Measurements from ENCODE around the gene MAVS.
"Not testable (repeated sequence)": the region's sequence is repeated elsewhere in the genome, so short reads cannot be mapped to it uniquely, and the experiment has no call there.

Gene MAVS

GRCh38 chr20:3866464-3866863 lies 19.8 kb downstream of the MAVS start:
- no peak for DNase-seq
- H3K27me3 Mint-ChIP-seq: no peaks in the 10 kb centered on the region
- no peak overlapping the region for H3K4me3 Mint-ChIP-seq
- H3K36me3 Mint-ChIP-seq (ENCODE audit: insufficient read depth): peaks cover 22% of the 10 kb centered on the region
- H3K27ac Mint-ChIP-seq: no peak overlapping the region
- no peak for ATAC-seq (replicated peaks)
- H3K9me3 Mint-ChIP-seq: no peaks in the 10 kb centered on the region
- peaks cover 0 to under 1% of the 10 kb centered on the region in 2 donors for H3K4me1 Mint-ChIP-seq (ENCODE audit: low read depth in 2 of 2)

GRCh38 chr20:3867802-3868201 lies 21.2 kb downstream of the MAVS start:
- peaks cover under 1 to 7% of the 10 kb centered on the region in 2 donors for H3K4me1 Mint-ChIP-seq (ENCODE audit: low read depth in 2 of 2)
- H3K9me3 Mint-ChIP-seq: no peaks in the 10 kb centered on the region
- H3K36me3 Mint-ChIP-seq (ENCODE audit: insufficient read depth): peaks cover 10% of the 10 kb centered on the region
- H3K27ac Mint-ChIP-seq: peak overlapping the region in 1 of 2 donors; percentile 53
- H3K4me3 Mint-ChIP-seq: no peak overlapping the region
- ATAC-seq (replicated peaks): no peak
- DNase-seq: no peak
- no peaks in the 10 kb centered on the region for H3K27me3 Mint-ChIP-seq

DNA sequence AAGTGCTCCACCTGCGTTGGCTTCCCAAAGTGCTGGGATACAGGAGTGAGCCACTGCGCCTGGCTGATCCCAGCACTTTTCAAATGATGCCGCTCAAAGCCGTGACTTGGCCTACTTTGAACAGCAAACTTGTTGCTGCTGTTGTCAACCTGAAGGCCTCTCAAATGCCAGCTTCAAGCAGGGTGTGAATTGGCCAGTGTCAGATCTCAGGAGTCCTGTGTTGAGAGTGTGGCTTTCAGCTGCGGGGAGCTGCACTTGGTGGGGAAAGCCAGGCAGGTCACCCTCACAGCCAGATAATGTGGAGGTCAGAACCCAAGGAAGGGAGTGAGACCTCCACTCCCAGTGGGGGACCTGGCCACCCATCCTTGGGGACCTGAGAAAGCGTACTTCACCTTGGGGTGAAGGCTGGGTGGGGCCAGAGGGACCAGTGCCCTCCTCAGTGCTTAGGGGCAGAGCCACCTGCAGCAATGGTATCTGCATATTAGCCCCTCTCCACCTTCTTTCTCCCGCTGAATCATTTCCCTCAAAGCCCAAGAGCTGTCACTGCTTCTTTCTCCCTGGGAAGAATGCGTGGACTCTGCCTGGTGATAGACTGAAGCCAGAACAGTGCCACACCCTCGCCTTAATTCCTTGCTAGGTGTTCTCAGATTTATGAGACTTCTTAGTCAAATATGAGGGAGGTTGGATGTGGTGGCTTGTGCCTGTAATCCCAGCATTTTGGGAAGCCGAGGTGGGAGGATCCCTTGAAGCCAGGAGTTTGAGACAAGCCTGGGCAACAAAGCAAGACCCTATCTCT lies 23.4 kb downstream of the MAVS start:
- peaks cover 4 to 14% of the 10 kb centered on the region in 2 donors for H3K4me1 Mint-ChIP-seq (ENCODE audit: low read depth in 2 of 2)
- no peak for ATAC-seq (replicated peaks)
- no peak overlapping the region for H3K27ac Mint-ChIP-seq
- H3K4me3 Mint-ChIP-seq: no peak overlapping the region
- no peaks in the 10 kb centered on the region for H3K27me3 Mint-ChIP-seq
- no peak for DNase-seq
- H3K9me3 Mint-ChIP-seq: no peaks in the 10 kb centered on the region
- H3K36me3 Mint-ChIP-seq (ENCODE audit: insufficient read depth): peaks cover 7% of the 10 kb centered on the region

- Mint-ChIP-seq H3K27ac (peak overlapping the region; percentile 41 to 71), H3K4me3 (no peak overlapping the region), H3K9me3 (no peaks in the 10 kb centered on the region), H3K27me3 (no peaks in the 10 kb centered on the region), H3K4me1 (ENCODE audit: low read depth in 2 of 2) (peaks cover 6 to 20% of the 10 kb centered on the region in 2 donors), H3K36me3 (ENCODE audit: insufficient read depth) (peaks cover 10% of the 10 kb centered on the region)
- DNase-seq (no peak), ATAC-seq (replicated peaks) (no peak)
Observed at GRCh38 chr20:3871550-3872265, 25.1 kb downstream of the MAVS start.

- no peak overlapping the region for H3K4me3 Mint-ChIP-seq
Observed at GRCh38 chr20:3873507-3873906, 26.9 kb downstream of the MAVS start.

GRCh38 chr20:3874194-3874844 lies 27.7 kb downstream of the MAVS start:
- Mint-ChIP-seq H3K9me3 (no peaks in the 10 kb centered on the region), H3K36me3 (ENCODE audit: insufficient read depth) (peaks cover 23% of the 10 kb centered on the region), H3K4me1 (ENCODE audit: low read depth in 2 of 2) (peaks cover 6 to 24% of the 10 kb centered on the region in 2 donors), H3K27me3 (no peaks in the 10 kb centered on the region), H3K27ac (peak overlapping the region in 1 of 2 donors; percentile 25), H3K4me3 (no peak overlapping the region)
- no peak for DNase-seq
- no peak for ATAC-seq (replicated peaks)

More at GRCh38 chr20:3873507-3873906, 26.9 kb downstream of the MAVS start:
- no peaks in the 10 kb centered on the region for H3K9me3 Mint-ChIP-seq
- ATAC-seq (replicated peaks) (no peak), DNase-seq (no peak)
- H3K36me3 Mint-ChIP-seq (ENCODE audit: insufficient read depth): peaks cover 19% of the 10 kb centered on the region
- peaks cover 6 to 24% of the 10 kb centered on the region in 2 donors for H3K4me1 Mint-ChIP-seq (ENCODE audit: low read depth in 2 of 2)
- H3K27ac Mint-ChIP-seq: peak overlapping the region in 1 of 2 donors; percentile 57
- H3K27me3 Mint-ChIP-seq: no peaks in the 10 kb centered on the region

GRCh38 chr20:3875378-3875974 lies 28.8 kb downstream of the MAVS start:
- H3K4me3 Mint-ChIP-seq: no peak overlapping the region
- ATAC-seq (replicated peaks): no peak
- H3K9me3 Mint-ChIP-seq: no peaks in the 10 kb centered on the region
- H3K36me3 Mint-ChIP-seq (ENCODE audit: insufficient read depth): peaks cover 24% of the 10 kb centered on the region
- DNase-seq: no peak
- H3K27ac Mint-ChIP-seq: peak overlapping the region in 1 of 2 donors; percentile 25
- H3K4me1 Mint-ChIP-seq (ENCODE audit: low read depth in 2 of 2): peaks cover 6 to 24% of the 10 kb centered on the region in 2 donors
- no peaks in the 10 kb centered on the region for H3K27me3 Mint-ChIP-seq

GRCh38 chr20:3876000-3876399 lies 29.4 kb downstream of the MAVS start:
- Mint-ChIP-seq H3K27me3 (no peaks in the 10 kb centered on the region), H3K4me1 (ENCODE audit: low read depth in 2 of 2) (peaks cover 6 to 24% of the 10 kb centered on the region in 2 donors), H3K27ac (peak overlapping the region in 1 of 2 donors; percentile 25), H3K9me3 (no peaks in the 10 kb centered on the region), H3K36me3 (ENCODE audit: insufficient read depth) (peaks cover 25% of the 10 kb centered on the region), H3K4me3 (no peak overlapping the region)
- ATAC-seq (replicated peaks): no peak
- DNase-seq: no peak

DNA sequence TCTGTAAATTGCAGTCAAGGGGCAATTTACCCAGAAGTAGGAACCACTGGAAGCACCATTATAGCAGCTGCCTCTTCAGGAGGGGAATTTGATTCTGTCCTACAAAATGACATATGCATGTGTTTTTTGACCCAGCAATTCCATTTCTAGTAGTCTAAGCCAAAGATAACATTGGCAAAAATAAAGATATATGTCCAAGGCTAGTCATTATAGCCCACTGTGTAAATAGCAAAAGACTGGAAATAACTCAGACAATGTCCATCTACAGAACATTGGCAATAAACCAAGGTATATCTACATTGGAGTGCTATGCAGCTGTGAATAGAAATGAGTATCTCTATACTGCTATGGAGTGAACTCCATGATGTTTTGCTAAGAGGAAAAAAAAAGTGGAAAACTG lies 30.0 kb downstream of the MAVS start:
- no peak overlapping the region for H3K27ac Mint-ChIP-seq
- H3K36me3 Mint-ChIP-seq (ENCODE audit: insufficient read depth): peaks cover 25% of the 10 kb centered on the region
- ATAC-seq (replicated peaks) (no peak), DNase-seq (no peak)
- peaks cover 6 to 24% of the 10 kb centered on the region in 2 donors for H3K4me1 Mint-ChIP-seq (ENCODE audit: low read depth in 2 of 2)
- no peak overlapping the region for H3K4me3 Mint-ChIP-seq
- no peaks in the 10 kb centered on the region for H3K27me3 Mint-ChIP-seq
- H3K9me3 Mint-ChIP-seq: no peaks in the 10 kb centered on the region

- ATAC-seq (replicated peaks); H3K4me3 Mint-ChIP-seq: not testable (repeated sequence)
- peak overlapping the region in 1 of 2 donors; percentile 84 for H3K27ac Mint-ChIP-seq
Observed at GRCh38 chr20:3878921-3879274, 32.3 kb downstream of the MAVS start.

GRCh38 chr20:3885715-3886114 lies 39.1 kb downstream of the MAVS start:
- Mint-ChIP-seq H3K36me3 (ENCODE audit: insufficient read depth) (peaks cover 22% of the 10 kb centered on the region), H3K27me3 (no peaks in the 10 kb centered on the region), H3K4me1 (ENCODE audit: low read depth in 2 of 2) (peaks cover 20 to 24% of the 10 kb centered on the region in 2 donors), H3K4me3 (no peak overlapping the region), H3K9me3 (no peaks in the 10 kb centered on the region), H3K27ac (no peak overlapping the region)
- ATAC-seq (replicated peaks): no peak
- no peak for DNase-seq

More at GRCh38 chr20:3878921-3879274, 32.3 kb downstream of the MAVS start:
- DNase-seq; H3K9me3 Mint-ChIP-seq; H3K27me3 Mint-ChIP-seq; H3K4me1 Mint-ChIP-seq (ENCODE audit: low read depth in 2 of 2): not testable (repeated sequence)
- H3K36me3 Mint-ChIP-seq (ENCODE audit: insufficient read depth): peaks cover 20% of the 10 kb centered on the region

- no peaks in the 10 kb centered on the region for H3K27me3 Mint-ChIP-seq
- H3K27ac Mint-ChIP-seq: peak overlapping the region; percentile 97
- H3K9me3 Mint-ChIP-seq: no peaks in the 10 kb centered on the region
- DNase-seq: no peak
- no peak for ATAC-seq (replicated peaks)
- peaks cover 36 to 45% of the 10 kb centered on the region in 2 donors for H3K4me1 Mint-ChIP-seq (ENCODE audit: low read depth in 2 of 2)
- H3K36me3 Mint-ChIP-seq (ENCODE audit: insufficient read depth): peaks cover 31% of the 10 kb centered on the region
- H3K4me3 Mint-ChIP-seq: peak overlapping the region; percentile 100
Observed at GRCh38 chr20:3887876-3888620, 41.4 kb downstream of the MAVS start.

Data from effector memory CD8-positive, alpha-beta T cell (primary cell).